C4-2B (cell line): ENCODE data around the gene MGAT5B.

Experiments used
- H3K27ac ChIP-seq: fragments of 450-650 bp; 2 replicates; pipeline ENCODE4 v1.5.1; 2017
- ZFX ChIP-seq: fragments of 450-650 bp; IDR thresholded peaks from 2 replicates; pipeline ENCODE4 v1.6.1; 2017
- TF ChIP-seq, protein P1 (sequence below): fragments of 450-650 bp; conservative IDR thresholded peaks from 2 replicates; pipeline ENCODE4 v1.5.1; 2017; ENCODE audit warnings: mild to moderate bottlenecking

MGAT5B gene

DNA sequence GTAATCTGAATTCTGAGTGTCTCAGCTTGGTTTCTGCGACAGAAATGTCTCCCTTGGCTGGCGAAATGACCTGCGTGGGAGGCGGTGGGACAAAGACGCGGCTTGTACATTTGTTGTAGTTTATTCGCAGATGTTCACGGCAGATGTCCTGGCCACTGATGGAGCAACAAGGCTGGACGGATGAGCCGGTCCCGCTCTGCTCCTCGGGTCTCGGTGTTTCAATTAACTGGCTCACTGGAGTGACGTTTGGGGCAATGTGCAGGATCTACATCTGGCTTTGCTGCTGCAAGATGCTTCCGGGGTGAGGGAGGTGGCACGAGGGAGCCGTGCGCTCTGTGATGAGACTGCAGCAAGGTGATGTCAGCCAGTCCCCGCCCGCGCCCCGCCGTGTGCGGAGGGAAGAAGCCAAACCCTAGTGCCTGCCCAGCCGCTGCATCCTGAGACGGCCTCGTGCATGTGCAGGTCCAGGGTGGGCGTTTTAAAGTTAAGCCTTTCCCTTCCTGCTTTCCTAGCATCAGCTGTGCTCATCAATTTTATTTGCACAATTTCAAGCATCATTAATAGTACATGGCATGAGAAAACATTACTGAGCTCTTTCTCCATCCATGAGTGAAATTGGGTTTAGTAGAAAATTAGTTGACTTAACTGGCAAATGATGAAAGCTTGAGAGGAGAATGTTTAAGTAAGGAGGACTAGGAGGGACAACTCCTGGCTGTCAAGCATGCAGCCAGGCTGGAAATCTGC lies 44.4 kb downstream of the MGAT5B start:
- no peak overlapping the region for H3K27ac ChIP-seq
- no peak for TF ChIP-seq ZFX
- TF ChIP-seq, protein P1, sequence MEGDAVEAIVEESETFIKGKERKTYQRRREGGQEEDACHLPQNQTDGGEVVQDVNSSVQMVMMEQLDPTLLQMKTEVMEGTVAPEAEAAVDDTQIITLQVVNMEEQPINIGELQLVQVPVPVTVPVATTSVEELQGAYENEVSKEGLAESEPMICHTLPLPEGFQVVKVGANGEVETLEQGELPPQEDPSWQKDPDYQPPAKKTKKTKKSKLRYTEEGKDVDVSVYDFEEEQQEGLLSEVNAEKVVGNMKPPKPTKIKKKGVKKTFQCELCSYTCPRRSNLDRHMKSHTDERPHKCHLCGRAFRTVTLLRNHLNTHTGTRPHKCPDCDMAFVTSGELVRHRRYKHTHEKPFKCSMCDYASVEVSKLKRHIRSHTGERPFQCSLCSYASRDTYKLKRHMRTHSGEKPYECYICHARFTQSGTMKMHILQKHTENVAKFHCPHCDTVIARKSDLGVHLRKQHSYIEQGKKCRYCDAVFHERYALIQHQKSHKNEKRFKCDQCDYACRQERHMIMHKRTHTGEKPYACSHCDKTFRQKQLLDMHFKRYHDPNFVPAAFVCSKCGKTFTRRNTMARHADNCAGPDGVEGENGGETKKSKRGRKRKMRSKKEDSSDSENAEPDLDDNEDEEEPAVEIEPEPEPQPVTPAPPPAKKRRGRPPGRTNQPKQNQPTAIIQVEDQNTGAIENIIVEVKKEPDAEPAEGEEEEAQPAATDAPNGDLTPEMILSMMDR: no peak

DNA sequence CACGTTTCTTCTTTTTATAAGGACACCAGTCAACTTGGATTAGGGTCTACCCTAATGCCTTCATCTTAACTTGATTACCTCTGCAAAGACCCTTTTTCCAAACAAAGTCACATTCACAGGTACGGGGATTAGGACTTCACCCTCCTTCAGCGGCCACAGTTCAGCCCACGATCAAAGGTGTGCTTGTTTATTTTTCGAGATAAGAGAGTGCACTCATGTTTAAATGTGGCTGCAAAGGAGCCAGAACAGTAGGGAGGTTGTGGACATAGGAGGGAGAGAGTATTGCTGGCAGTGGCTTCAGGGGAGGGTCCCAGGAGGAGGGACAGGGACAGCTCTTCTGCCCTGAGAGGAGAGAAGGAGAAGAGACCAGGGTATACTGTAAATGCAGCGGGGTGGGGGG lies 46.7 kb downstream of the MGAT5B start:
- H3K27ac ChIP-seq: no peak overlapping the region
- no peak for TF ChIP-seq ZFX
- TF ChIP-seq, protein P1: no peak

DNA sequence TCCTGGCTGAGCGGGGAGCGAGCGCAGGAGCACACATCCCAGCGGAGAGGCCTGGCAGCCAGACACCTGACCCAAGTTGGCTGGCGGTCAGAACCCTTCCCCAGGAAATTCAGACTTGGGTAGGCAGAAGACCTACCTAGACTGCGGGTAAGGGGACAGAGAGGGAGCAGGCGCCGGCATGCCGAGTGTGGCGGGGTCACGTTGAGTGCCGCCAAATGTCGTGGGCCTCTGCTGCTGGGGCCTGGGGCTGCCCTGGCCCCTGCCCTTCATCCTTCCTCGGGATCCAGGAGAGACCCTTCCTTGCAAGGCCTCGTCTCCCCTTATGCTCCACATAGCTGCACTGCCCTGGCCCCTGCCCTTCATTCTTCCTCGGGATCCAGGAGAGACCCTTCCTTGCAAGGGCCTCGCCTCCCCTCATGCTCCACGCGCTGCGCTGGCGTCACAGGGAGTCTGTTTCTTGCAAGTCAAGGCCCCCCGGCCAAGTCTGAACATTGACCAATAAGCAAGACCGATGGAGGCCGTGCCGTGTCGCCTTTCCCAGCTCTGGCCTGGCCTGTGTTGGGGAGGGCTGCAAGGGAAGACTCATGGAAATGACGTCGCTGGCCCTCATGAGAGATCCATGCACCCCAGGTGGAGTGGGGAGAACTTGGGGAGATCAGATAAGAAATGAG lies 47.8 kb downstream of the MGAT5B start:
- no peak for TF ChIP-seq ZFX
- TF ChIP-seq, protein P1: no peak
- H3K27ac ChIP-seq: no peak overlapping the region

DNA sequence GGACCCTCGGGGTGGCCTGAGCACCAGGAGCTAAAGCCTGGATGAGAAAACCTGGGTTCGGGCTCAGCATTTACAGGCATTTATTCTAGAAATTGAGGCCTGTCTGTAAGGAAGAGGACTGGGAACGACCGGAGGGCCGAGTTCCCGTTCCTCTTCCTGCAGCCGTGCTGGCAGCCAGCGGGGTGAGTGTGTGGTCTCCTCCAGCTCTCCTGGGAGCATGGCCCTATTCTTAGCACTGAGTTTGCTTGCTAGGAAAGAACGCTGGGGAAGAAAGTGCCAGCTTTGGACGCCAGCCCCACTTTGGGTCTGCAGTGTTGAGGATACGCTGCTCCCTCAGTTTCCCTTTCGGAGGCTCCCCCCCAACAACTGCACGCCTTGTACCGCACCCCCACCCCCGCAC lies 49.6 kb downstream of the MGAT5B start:
- TF ChIP-seq, protein P1: no peak
- TF ChIP-seq ZFX: no peak
- H3K27ac ChIP-seq: no peak overlapping the region

DNA sequence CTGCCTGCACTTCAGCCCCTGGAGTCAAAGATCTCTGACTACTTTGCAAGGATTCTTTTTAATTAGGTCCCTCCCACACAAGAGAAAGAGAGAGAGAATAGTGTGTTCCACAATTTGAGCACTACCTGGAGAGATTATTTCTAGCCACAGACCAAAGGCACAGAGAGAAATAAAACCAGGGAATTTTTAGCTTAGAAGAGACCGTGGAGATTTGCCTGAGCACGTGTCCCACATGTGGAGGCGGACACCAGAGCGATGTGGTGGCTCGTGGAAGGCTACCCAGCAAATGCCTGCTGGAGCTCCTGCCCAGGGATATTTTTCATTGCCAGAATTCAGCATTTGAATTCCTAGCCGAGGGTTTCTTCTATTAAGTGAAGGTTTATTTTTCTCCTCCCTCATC lies 50.6 kb downstream of the MGAT5B start:
- no peak overlapping the region for H3K27ac ChIP-seq
- TF ChIP-seq ZFX: no peak
- TF ChIP-seq, protein P1: no peak

DNA sequence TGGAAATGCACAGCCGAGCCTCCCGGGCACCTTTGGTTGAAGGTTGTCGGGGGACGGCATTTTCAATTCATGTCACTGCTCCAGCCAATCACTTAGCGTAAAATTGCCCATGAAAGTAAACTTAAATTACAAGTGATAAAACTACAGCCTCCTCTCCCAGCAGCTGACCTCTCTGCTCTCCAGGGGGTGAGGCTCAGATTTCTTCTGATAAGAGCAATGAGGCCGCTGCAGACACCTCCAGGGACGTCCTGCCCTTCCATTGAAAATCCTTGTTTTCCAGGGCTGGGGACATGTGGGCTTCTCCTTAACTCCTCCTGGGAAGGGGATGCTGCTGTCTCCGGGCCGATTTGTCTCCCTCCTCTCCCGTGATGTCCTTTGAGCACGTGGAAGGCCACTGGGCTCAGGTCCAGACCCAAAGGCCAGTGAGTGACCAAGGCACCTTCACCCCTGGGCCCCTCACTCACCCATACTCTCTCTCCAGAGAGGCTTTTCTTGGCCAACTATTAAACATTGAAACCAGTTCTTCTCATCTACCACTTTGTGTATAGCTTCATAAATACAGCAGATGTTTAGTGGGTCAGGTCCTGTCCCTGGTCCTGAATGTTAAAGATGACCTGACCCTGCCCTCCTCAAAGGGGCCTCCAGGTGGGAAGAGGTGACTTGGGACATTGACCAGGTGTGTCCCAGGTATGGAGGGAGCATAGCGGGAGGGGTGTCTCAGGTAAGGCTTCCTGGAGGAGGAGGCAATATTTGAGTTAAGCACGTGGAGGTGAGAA lies 52.3 kb downstream of the MGAT5B start:
- no peak overlapping the region for H3K27ac ChIP-seq
- no peak for TF ChIP-seq ZFX
- TF ChIP-seq, protein P1: no peak
